ENCODE data around the gene CRX. TPM values are rescaled to one million over a fixed set of nuclear protein-coding genes. Genes with fewer than 3 reads are reported as not detected.

Gene CRX
- total RNA-seq (2012; rRNA removed) (not detected in 2 replicates), polyA plus RNA-seq (2012; rRNA removed) (not detected in 2 replicates), Bru-seq, nascent RNA (not detected), BruChase-seq, experiment 1, labeled RNA remaining after a 6-hour chase (not detected), BruChase-seq, experiment 2, labeled RNA remaining after a 2-hour chase (percentile 4 among the genes with signal in this experiment)
- polyA plus RNA-seq (2012; cell fraction: cytosol; rRNA removed): not detected in 2 replicates
- not detected in 2 replicates for polyA plus RNA-seq (2012; cell fraction: nucleus; rRNA removed; ENCODE audit: low replicate concordance)
- long read RNA-seq: 0 reads

GRCh38 chr19:47821460-47822020, at the start of gene CRX:
Gene CRX, plus strand, starts transcription at chr19:47821937. Its CDS starts 12,507 bp downstream, at chr19:47834444.
- 60% methylated on average over 2 of the region's 15 CpGs; no CpG with 5 or more reads in 1 of the 2 experiments for WGBS, 2 experiments (ENCODE audit: extremely low coverage in 2 of 2, insufficient read length in 1 of 2)
- dilution Hi-C loops (cut with HindIII; ENCODE audit: low sequenced_read_pairs, unreplicated experiment): no loop called here
- intact Hi-C loops (cut with micrococcal nuclease): no loop called here

More at GRCh38 chr19:47821460-47822020, at the start of gene CRX:
- Histone ChIP-seq H3K4me3 (ENCODE audit: insufficient read depth, low read depth, low read length) (no peak within 1 kb of the TSS), H3K4me2 (ENCODE audit: low read depth, low read length) (no peak within 1 kb of the TSS), H3K9me1 (ENCODE audit: insufficient read depth, low read length) (no peaks in the 10 kb centered on the region), H3K18ac (ENCODE audit: low read depth, low read length) (no peak within 1 kb of the TSS), H2BK120ac (ENCODE audit: low read depth, low read length) (no peak within 1 kb of the TSS), H2BK15ac (ENCODE audit: low read depth, low read length) (no peak within 1 kb of the TSS), H3K23ac (ENCODE audit: low read depth, low read length) (no peak within 1 kb of the TSS; the same call in 1 of the 2 replicates), H4K5ac (ENCODE audit: low read depth, low read length) (no peak within 1 kb of the TSS), H2BK20ac (ENCODE audit: low read depth, low read length) (no peak within 1 kb of the TSS), H4K8ac (ENCODE audit: low read depth in 2 of 2, low read length in 2 of 2) (no peak within 1 kb of the TSS), H3K14ac (replicated peaks; ENCODE audit: low read depth, low read length) (no peak within 1 kb of the TSS), H3K9ac (ENCODE audit: low read depth, low read length) (no peak within 1 kb of the TSS), H3K9me3 (ENCODE audit: control insufficient read depth, insufficient read depth, low read length) (no peaks in the 10 kb centered on the region; the same call in 1 of the 2 replicates), H3K4me1 (ENCODE audit: control insufficient read depth, insufficient read depth, low read length) (no peaks in the 10 kb centered on the region), H2AK9ac (replicated peaks; ENCODE audit: low read depth, low read length, poor library complexity) (no peak within 1 kb of the TSS), H3K4ac (ENCODE audit: low read depth, low read length) (no peak within 1 kb of the TSS), H3K27ac (ENCODE audit: insufficient read depth, low read length) (no peak within 1 kb of the TSS), H3K36me3 (ENCODE audit: control insufficient read depth, insufficient read depth, low read length) (no peaks in the 10 kb centered on the region), H2BK5ac (ENCODE audit: low read depth, low read length, poor library complexity, severe bottlenecking) (no peak within 1 kb of the TSS), H3K79me1 (ENCODE audit: low read depth in 1 of 2, low read length in 2 of 2) (no peaks in the 10 kb centered on the region), H2AFZ (replicated peaks; ENCODE audit: low read length, poor library complexity) (peak within 1 kb of the TSS; percentile 58), H4K91ac (ENCODE audit: insufficient read depth, low read depth, low read length) (no peak within 1 kb of the TSS), H2AK5ac (ENCODE audit: low read depth, low read length) (no peak within 1 kb of the TSS), H3K56ac (ENCODE audit: extremely low read depth, insufficient read depth, low read length) (no peak within 1 kb of the TSS), H4K20me1 (ENCODE audit: insufficient read depth, low read length) (no peaks in the 10 kb centered on the region), H3K27me3 (ENCODE audit: control insufficient read depth, insufficient read depth, low read length) (peaks cover 41% of the 10 kb centered on the region)
- TF ChIP-seq BHLHE40 (IDR thresholded peaks at IDR 0.05; ENCODE audit: low read depth, low read length): no peak
- TF ChIP-seq SMC3 (IDR thresholded peaks at IDR 0.05; ENCODE audit: low read depth, low read length): no peak
- TF ChIP-seq MXI1 (IDR thresholded peaks at IDR 0.05; ENCODE audit: borderline replicate concordance, low read depth, low read length): no peak
- no peak for TF ChIP-seq RCOR1 (IDR thresholded peaks at IDR 0.05; ENCODE audit: insufficient replicate concordance, low read length)
- TF ChIP-seq, protein P1, sequence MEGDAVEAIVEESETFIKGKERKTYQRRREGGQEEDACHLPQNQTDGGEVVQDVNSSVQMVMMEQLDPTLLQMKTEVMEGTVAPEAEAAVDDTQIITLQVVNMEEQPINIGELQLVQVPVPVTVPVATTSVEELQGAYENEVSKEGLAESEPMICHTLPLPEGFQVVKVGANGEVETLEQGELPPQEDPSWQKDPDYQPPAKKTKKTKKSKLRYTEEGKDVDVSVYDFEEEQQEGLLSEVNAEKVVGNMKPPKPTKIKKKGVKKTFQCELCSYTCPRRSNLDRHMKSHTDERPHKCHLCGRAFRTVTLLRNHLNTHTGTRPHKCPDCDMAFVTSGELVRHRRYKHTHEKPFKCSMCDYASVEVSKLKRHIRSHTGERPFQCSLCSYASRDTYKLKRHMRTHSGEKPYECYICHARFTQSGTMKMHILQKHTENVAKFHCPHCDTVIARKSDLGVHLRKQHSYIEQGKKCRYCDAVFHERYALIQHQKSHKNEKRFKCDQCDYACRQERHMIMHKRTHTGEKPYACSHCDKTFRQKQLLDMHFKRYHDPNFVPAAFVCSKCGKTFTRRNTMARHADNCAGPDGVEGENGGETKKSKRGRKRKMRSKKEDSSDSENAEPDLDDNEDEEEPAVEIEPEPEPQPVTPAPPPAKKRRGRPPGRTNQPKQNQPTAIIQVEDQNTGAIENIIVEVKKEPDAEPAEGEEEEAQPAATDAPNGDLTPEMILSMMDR (conservative IDR thresholded peaks at IDR 0.05; ENCODE audit: low read depth, low read length): no peak
- TF ChIP-seq, protein P2, sequence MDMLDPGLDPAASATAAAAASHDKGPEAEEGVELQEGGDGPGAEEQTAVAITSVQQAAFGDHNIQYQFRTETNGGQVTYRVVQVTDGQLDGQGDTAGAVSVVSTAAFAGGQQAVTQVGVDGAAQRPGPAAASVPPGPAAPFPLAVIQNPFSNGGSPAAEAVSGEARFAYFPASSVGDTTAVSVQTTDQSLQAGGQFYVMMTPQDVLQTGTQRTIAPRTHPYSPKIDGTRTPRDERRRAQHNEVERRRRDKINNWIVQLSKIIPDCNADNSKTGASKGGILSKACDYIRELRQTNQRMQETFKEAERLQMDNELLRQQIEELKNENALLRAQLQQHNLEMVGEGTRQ (IDR thresholded peaks at IDR 0.05; ENCODE audit: low read depth, low read length): no peak
- no peak for TF ChIP-seq CHD1 (IDR thresholded peaks at IDR 0.05; ENCODE audit: low read depth, low read length)
- TF ChIP-seq CEBPB (IDR thresholded peaks at IDR 0.05; ENCODE audit: low read depth, low read length): no peak
- no peak for TF ChIP-seq FOS (IDR thresholded peaks at IDR 0.05; ENCODE audit: low read depth, low read length)
- TF ChIP-seq POLR2A (IDR thresholded peaks at IDR 0.05; ENCODE audit: low read depth, low read length): no peak
- TF ChIP-seq ELK1 (IDR thresholded peaks at IDR 0.05; ENCODE audit: borderline replicate concordance, low read depth, low read length): no peak
- no peak for TF ChIP-seq MAFK (IDR thresholded peaks at IDR 0.05; ENCODE audit: low read depth, low read length)
- TF ChIP-seq NFE2L2 (IDR thresholded peaks at IDR 0.05; ENCODE audit: low read depth, low read length): no peak
- TF ChIP-seq RFX5 (IDR thresholded peaks at IDR 0.05; ENCODE audit: low read depth, low read length): no peak
- no peak for TF ChIP-seq MAZ (IDR thresholded peaks at IDR 0.05; ENCODE audit: borderline replicate concordance, low read depth, low read length)
- no peak for DNase-seq
- no TSS peak for BruUV-seq (replicated peaks)
- CTCF ChIA-PET: no interaction called here
- ATAC-seq (ENCODE audit: low read depth): no peak
- in situ Hi-C loops (cut with MboI; ENCODE audit: low sequenced_read_pairs): no loop called here
- POLR2A ChIA-PET (ENCODE audit: unreplicated experiment): no interaction called here
